Astrocyte of the hippocampus (primary cell): ENCODE data around the gene RNU6-9.
A peak's percentile ranks its signal among the peaks of the same experiment; 100 is the strongest.

Source experiments
- DNase-seq: peaks from one replicate; pipeline ENCODE4 v3.0.0; 2011; ENCODE audit warnings: low read depth, low spot score

RNU6-9 gene

GRCh38 chr19:898663-899062 is 5.4 kb downstream of the RNU6-9 start:
- no peak for DNase-seq

GRCh38 chr19:899336-900042 is 6.2 kb downstream of the RNU6-9 start:
- no peak for DNase-seq

- DNase-seq: no peak
These were observed 6.7 kb downstream of the RNU6-9 start for GRCh38 chr19:900043-900301.

- DNase-seq: no peak
These were observed 7.2 kb downstream of the RNU6-9 start for GRCh38 chr19:900302-901111.

GRCh38 chr19:901216-902092 is 8.2 kb downstream of the RNU6-9 start:
- no peak for DNase-seq

- no peak for DNase-seq
These were observed 8.7 kb downstream of the RNU6-9 start for GRCh38 chr19:902093-902370.

GRCh38 chr19:902446-903226 is 9.4 kb downstream of the RNU6-9 start:
- DNase-seq: no peak

- peak; percentile 79 for DNase-seq
These were observed 10.0 kb downstream of the RNU6-9 start for GRCh38 chr19:903266-903797.

- DNase-seq: no peak
These were observed 11.3 kb downstream of the RNU6-9 start for GRCh38 chr19:904545-904944.

GRCh38 chr19:906480-906879 is 13.2 kb downstream of the RNU6-9 start:
- no peak for DNase-seq

GRCh38 chr19:907183-907853 is 14.0 kb downstream of the RNU6-9 start:
- DNase-seq: no peak

GRCh38 chr19:911197-912033 is 18.1 kb downstream of the RNU6-9 start:
- DNase-seq: no peak

- DNase-seq: no peak
These were observed 19.1 kb downstream of the RNU6-9 start for GRCh38 chr19:912181-913079.

GRCh38 chr19:913080-913748 is 19.9 kb downstream of the RNU6-9 start, which contains the start of gene R3HDM4:
TSS of gene R3HDM4 (minus strand) at chr19:913219. CDS start at chr19:913157, 62 bp downstream.
- DNase-seq: peak; percentile 83

GRCh38 chr19:916645-917322 is 23.5 kb downstream of the RNU6-9 start:
- no peak for DNase-seq

GRCh38 chr19:917323-918151 is 24.3 kb downstream of the RNU6-9 start, which contains the start of gene KISS1R:
TSS of gene KISS1R (plus strand) at chr19:917333. CDS start at chr19:917503, 170 bp downstream.
- peak; percentile 46 for DNase-seq

GRCh38 chr19:918152-918437 is 24.8 kb downstream of the RNU6-9 start:
- no peak for DNase-seq
